ENCODE data around the gene OTOA.
"Not testable (repeated sequence)": the region's sequence is repeated elsewhere in the genome, so short reads cannot be mapped to it uniquely, and the experiment has no call there.

Gene OTOA

DNA sequence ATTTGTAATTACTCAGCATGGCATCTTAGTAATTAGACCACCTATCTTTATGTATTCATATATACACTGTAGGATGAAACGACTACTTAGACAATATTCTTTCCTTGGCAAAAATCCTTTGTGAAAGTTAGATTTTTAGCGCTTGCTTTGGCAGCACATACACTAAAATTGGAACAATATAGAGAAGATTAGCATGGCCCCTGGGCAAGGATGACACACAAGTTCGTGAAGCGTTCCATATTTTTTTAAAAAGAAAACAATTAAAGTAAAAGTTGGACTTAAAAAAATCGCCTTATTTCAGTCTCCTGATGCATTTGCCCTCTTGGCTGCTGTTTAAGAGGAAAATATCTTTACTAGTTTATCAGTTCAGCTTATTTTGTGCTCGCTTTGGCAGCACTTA, 21.9 kb upstream of the OTOA start:
- DNase-seq (ENCODE audit: low read depth in 3 of 3): no peak

DNA sequence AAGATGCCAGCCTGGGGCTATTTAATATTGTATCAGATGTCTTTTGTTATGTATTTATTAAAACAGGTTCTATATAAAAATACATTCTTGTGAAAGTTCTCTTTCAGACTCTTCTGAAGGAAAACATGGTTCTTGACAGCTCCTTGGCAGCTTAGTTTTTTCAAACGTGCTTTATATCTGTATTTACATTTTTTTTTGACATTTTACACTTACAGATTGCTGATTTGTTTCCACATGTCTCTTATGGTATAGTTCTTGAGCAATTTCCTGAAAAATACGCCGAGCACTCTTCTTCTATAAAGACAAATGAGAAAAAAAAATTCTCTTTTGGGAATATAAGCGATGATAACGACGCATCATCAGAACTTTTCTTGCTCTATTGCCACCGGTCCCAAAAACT, 20.9 kb upstream of the OTOA start:
- no peak for DNase-seq (ENCODE audit: low read depth in 3 of 3)

DNA sequence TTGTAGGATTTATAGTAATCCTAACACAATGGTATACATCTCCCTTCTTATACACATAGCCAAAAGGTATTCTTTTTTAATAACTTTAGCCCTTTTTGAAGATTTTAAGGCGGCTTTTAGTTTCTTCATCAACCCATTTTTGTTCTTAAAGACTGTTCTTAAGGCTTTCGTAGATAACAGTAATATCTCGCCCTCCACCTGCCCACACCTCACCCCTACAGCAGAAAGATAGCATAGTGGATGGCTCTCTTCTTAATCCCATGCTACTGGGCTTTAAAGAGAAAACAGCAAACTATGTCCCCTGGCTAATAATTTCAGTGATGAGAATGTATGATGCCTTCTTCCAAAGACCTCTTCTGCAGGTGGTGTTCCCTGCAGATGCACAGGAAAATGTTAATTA, 20.0 kb upstream of the OTOA start:
- no peak for DNase-seq (ENCODE audit: low read depth in 3 of 3)

DNA sequence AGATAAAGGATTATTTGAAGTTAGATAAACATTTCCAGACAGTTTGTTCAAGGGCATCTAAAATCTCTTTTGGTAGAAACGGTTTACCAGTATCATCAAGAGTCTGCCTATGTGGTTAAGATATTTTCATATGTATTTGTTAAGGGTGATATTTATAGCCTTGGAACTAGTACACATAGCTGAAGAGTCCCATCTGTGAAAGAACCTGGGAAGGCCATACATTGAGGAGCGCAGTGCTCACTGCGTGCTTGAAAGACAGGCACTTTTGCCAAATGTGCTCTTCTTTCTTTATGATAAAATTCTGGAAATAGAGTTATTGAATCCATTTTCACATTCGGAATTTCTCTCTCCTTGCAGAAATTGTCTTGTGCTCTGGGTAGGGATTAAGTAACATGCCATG, 19.1 kb upstream of the OTOA start:
- DNase-seq (ENCODE audit: low read depth in 3 of 3): no peak

DNA sequence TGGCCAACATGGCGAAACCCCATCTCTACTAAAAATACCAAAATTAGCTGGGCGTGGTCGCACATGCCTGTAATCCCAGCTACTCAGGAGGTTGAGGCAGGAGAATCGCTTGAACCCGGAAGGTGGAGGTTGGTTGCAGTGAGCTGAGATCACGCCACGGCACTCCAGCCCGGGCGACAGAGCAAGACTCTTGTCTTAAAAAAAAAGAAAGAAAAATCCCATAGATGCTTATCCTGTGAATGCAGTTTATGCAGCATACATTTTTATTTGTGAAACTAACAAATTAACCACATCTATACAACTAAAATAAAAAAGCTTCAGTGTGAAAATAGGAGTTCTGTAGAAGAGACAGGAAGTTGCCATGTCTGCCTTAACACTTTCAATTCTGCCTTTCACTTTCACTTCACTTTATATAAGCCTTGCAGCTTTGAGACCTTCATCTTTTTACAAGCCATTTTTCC, 18.5 kb upstream of the OTOA start:
- DNase-seq (ENCODE audit: low read depth in 3 of 3): no peak

DNA sequence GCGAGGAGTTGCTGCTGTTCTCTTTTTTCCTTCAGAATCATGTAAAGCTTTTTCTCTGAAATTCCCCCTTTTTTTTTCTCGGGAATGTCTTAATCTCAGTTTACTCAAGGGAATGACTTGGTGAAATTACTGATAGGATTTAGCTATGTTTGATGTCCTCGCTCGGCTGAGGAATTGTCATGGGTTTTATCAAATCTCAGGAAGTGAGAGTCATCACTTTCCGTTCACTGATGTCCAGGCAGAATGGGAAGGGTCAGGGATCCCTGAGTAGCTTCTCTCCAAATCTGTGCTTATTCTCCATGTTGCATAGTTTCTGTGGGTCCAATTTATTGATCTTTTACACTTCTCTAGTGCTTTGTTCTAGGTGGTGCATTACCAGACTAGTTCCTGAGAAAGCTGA, 17.7 kb upstream of the OTOA start:
- no peak for DNase-seq (ENCODE audit: low read depth in 3 of 3)

DNA sequence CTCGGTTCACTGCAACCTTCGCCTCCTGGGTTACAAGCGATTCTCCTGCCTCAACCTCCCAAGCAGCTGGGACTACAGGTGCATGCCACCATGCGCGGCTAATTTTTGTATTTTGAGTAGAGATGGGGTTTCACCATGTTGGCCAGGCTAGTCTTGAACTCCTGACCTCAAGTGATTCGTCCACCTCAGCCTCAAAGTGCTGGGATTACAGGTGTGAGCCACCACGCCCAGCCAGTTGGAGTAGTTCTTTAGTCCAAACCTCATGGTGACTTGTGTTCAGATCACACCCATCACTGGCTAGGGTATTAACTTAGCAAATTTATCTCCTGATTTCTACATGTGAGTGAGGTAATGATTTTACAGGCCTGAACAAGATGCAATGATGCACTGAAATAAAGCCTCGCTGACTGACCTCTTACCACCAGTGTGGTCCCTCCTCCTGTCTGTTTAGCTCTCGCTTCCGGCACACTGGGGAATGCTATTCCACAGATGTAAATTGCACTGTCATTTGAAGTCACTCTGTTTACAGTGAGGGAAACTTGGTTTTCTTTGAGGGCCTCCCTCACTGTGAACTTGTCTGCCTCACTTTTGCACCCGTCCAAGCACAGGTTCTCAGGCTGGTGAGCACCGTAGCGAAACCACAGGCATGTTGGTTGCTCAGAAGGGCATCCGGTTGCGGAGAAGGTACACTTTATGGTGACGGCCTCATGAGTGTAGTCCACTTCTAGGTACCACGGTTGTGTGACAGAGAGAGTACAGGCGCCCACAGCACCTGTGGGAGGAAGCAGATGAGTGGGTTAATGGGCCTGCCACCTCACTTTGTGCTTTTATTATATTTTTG, 16.8 kb upstream of the OTOA start:
- peak; percentile 56 to 78 (median 61) for DNase-seq (ENCODE audit: low read depth in 3 of 3)

DNA sequence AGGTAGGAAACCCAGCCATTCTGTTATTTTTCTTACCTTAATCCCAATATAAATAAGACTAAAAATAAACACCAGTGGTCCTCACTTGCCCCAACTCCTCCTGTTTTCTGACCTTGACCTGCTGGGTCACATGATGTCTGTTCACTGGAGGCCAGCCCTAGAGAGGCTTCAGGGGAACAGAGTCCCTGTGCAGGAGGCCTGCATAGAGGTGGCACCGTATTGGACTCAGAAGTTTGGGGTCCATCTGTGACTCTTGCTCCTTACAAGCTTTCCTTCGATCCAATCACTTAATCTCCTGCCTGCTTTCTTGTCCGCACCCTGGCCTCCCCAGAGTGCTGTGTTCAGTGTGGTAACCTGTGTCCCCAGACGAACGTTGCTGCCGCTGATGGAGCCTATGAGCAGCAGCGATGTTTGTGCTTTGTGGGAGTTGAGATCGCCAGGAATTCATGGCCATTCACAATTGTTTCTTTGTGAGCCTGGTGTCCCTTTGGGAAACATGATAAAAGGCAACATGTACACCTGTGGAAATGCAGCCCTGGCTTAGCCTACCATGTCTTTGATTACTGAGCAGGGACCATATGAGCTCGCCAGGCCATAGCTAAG, 16.1 kb upstream of the OTOA start:
- no peak for DNase-seq (ENCODE audit: low read depth in 3 of 3)

DNA sequence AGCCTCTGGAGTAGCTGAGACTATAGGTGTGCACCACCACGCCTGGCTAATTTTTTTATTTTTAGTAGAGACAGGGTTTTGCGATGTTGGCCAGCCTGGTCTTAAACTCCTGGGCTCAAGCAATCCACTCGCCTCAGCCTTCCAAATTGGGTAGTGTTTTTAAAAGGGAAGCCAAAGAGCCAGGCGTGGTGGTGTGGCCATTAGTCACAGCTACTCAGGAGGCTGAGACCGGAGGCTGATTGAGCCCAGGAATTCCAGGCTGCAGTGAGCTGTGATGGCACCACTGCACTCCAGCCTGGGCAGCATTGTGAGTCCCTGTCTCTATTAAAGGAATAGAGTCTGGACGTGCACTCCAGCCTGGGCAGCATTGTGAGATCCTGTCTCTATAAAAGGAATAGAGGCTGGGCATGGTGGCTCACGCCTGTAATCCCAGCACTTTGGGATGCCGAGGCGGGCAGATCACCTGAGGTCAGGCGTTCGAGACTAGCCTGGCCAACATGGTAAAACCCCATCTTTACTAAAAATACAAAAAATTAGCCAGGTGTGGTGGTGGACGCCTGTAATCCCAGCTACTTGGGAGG, 13.9 kb upstream of the OTOA start:
- DNase-seq (ENCODE audit: low read depth in 3 of 3): not testable (repeated sequence)

DNA sequence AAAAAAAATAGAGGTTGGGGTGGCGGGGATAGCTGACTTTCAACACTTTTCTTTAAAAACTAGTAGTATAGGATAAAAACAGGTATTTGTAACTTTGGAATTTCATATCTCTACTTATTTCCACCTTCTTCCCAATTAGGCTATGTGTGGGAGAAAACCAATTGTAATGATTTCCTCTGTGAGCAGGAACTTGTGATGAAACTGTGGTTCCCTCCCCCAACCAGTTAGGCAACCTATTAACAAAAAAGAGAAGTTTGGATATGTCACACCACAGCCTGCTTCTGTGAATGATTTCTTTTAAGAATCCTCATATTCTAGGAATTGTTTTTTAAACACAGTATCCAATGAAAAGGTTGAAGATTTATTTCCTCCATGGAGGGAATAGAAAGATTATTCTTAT, 13.2 kb upstream of the OTOA start:
- no peak for DNase-seq (ENCODE audit: low read depth in 3 of 3)

DNA sequence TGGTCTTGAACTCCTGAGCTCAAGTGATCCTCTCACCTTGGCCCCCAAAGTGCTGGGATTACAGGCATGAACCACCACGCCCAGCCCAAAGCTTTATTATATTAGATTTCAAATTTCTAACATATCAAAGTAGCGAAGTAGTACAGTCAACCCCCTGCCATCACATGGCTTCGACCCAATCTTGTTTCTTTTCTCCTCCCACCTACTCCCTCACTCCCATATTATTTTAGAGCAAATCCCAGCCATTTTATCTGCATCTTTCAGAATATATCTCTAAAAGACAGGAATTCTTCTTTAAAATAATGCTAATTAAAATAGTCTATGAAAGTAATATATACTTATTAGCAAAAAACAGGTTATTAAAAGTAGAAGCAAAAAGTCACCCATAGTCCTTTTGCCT, 12.3 kb upstream of the OTOA start:
- DNase-seq (ENCODE audit: low read depth in 3 of 3): no peak

DNA sequence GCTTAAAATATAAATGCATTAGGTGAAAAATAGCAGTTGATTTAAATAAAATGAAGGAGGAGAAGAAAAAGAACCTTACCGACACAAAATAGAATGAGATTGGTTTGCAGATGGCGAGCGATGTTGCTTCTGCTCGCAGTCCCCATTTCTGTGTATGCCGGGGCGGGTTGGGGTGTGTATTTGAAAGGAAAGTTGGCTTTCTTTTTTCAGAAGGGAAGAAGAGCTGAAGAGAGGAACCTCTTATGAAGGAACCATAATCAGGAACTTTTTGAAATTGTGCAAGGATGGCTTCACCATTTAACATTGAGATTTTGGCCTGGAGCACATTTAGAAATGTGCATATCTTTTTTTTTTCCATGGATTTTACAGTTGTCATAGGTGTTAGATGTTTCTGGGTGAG, 11.3 kb upstream of the OTOA start, which contains the start of gene IGSF6:
IGSF6 (minus strand) TSS at position 156 of the 400 bp plus-strand sequence; CDS start at position 146, 10 bp downstream.
- no peak for DNase-seq (ENCODE audit: low read depth in 3 of 3)

DNA sequence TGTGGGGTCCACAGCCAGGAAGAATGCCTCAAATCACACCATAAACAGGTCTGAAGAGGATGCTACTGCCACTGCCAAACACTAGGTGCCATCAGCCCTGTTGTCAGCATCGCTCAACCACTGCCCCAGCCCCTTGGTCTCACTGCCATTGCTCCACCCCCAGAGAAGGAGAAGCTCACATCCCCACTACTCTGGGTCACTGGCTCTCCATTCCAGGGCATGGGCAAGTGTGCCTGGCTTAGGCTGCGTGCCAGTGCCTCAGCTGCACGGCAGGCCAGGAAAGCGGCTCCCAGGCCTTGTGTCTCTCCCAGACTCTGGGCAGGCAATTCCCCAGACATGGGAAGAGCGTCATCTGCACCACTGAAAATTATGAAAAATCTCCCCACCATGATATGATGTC, 10.2 kb upstream of the OTOA start:
- DNase-seq (ENCODE audit: low read depth in 3 of 3): no peak

DNA sequence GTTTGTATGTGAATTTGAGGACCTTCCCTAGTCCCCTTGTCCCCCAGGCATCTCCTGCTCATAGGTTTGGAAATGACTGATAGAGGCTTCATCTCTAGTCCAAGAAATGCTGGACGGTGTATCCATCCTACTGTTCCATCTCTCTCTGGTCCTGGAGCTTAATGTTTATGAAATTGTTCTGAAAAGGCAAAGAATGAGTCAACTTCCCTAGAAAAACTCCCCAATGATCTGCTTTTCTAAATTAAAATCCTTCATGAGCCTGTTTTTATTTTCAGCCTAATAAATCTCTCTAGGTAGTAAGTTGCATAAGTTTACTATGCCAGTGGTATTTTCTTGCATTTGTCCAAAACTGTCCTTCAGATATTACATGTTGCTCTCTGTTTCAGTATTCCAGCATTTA, 9.3 kb upstream of the OTOA start:
- DNase-seq (ENCODE audit: low read depth in 3 of 3): no peak

DNA sequence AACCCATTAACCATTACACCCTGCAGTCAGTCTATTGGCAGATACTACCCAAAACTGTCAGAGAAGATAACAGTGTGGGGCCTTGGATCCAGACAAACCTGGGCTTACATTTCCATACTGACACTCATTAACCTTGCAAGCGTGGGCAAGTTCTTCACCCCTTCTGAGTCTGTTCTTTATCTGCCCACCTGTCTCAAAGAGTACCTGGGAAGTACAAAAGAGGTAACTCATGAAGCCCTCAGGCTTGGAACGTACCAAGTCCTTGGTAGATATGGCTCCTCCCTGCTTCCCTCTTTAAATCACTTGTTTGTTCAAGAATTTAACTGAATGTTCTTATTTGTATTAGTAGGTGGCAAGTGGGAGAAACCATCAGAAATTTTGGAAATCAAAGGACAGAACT, 8.9 kb upstream of the OTOA start:
- no peak for DNase-seq (ENCODE audit: low read depth in 3 of 3)

DNA sequence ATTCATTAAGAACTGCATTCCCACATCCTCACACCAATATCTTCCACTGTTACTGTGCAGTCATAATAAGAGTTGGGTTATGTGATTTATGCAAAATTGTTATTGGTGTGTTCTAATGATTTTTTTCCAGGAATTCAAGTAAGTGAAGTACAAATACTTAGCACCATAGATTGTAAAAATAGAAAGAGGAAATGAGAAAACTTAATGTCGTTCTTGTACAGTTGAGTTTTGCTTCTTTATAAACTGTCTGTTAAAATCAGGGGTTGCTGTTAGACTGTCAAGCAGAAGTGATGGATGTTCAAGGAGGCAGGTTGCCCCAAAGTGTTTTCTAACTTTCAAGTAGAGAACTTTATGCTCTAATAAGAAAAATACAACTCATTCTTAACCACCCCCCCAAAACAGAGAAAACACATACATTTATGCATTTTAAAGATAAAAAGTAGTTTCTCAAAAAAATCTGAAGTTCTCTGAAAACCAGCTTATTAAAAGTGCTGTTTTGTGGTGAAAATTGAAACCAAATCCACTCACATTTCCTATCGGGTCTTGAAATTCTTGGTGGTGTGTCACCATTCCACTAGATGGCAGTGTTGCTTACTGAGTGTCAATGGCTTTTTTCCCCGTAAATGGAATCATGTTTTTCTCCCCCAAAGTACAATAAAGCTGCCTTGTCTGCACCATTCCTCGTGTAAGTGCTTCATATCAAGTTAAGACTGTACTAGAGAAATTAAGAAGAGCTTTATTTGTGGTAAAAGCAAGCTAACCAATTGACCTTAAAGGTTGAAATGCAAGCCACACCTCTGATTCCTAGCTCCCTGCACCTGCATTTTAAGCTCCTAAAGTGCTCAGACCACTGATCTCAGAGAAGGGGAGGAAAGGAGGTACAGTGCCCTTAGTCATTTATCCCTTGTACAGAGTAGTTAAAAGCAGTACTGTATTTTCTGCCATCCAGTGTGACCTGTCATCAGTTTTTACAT, 6.7 kb upstream of the OTOA start:
- no peak for DNase-seq (ENCODE audit: low read depth in 3 of 3)

DNA sequence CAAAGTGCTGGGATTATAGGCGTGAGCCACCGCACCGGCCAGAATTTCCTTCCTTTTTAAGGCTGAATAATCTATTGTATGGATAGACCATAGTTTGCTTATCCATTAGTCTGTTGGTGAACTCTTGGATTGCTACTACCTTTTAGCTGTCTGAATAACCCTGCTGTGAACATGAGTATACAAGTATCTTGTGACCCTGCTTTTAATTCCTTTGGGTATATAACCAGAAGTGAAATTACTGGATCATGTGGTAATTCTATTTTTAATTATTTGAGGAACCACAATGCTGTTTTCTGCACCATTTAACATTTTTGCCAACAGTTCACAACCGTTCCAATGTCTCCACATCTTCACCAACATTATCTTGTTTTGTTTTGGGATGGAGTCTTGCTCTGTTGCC, 4.6 kb upstream of the OTOA start:
- no peak for DNase-seq (ENCODE audit: low read depth in 3 of 3)

DNA sequence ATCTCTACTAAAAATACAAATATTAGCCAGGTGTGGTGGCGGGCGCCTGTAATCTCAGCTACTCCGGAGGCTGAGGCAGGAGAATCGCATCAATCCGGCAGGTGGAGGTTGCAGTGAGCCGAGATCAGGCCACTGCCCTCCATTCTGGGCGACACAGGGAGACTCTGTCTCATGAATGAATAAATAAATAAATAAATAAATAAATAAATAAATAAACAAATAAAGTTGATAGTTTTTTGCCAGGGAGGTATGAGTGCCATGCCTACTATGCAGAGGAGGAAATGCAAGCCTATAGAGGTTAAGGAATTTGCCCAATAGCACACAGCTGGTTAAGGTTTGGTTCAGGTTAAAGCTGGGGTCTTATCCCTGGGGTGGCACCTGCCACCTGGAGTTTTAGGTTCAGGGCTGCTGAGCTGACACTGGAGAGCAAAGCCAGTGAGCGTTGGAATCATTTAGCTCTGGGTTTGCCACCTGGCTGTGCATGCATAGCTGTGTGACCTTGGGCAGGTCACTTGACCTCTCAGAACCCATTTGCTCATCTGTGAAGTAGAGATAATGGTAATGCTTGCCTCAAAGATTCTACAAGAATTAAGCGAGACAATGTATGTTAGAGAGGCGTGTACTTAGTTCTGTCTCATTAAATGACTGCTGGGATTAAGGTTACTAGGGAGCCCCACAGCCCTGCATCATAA, 1.2 kb downstream of the OTOA start:
- DNase-seq (ENCODE audit: low read depth in 3 of 3): no peak

DNA sequence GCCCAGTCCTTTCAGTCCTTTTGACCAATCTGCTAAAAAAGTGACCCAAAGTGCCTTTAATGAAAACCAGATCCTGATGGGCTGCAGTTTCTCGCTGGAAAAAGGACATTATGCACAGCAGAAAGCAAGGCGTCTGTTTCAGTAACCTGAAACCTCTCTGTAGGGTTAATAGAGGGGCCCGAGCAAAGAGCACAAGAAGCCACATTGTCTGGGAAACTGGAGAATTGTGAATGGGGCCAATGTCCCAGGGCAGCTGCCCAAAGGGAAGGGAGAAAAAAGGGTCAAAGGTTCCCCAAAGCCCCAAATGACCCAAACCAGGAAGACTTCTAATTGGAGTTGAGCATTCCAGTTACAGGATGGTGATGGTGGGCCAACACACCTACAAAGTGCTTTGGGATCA, 3.0 kb downstream of the OTOA start:
- DNase-seq (ENCODE audit: low read depth in 3 of 3): no peak

DNA sequence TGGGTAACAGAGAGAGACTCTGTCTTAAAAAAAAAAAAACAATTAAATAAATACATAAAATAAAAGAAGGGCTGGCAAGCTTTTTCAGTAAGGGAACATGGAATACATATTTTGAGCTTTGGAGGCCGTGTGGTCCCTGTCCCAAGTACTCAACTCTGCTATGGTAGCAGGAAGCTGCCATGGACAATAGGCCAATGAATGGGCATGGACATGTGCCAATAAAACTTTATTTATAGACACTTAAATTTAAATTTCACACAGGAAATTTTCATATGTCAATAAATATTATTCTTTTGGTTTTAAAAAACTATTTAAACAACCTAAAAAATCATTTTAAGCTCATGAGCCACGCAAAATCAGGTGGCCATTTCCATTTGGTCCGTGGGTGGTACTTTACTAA, 3.8 kb downstream of the OTOA start:
- DNase-seq (ENCODE audit: low read depth in 3 of 3): no peak

DNA sequence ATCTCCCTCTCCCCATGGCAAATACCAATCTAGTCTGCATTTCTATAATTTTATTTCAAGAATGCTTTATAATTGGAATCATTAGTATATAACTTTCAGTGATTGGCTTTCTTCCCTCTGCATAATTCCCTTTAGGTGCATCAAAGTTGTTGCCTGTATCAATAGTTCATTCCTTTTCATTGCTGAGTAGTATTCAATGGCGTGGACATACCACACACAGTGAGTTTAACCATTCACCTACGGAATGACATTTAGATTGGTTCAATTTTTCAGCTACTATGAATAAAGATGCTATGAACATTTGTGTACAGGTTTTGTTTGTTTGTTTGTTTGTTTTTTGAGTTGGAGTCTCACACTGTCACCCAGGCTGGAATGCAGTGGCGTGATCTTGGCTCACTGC, 9.7 kb downstream of the OTOA start:
- no peak for DNase-seq (ENCODE audit: low read depth in 3 of 3)
